Activated effector memory CD4-positive, alpha-beta T cell treated with anti-CD3 and anti-CD28 coated beads, Interleukin-2, amount 50 U/mL, for 16 hours (primary cell): ENCODE results near the gene FAM219A.
"Not testable (repeated sequence)": the region's sequence is repeated elsewhere in the genome, so short reads cannot be mapped to it uniquely, and the experiment has no call there.

Source experiments
- DNase-seq: peaks from one replicate; pipeline ENCODE4 v3.0.0-alpha.2; 2020

FAM219A gene

GRCh38 chr9:34440017-34440416, 18.4 kb downstream of the FAM219A start:
- no peak for DNase-seq

- not testable (repeated sequence) for DNase-seq
Observed at GRCh38 chr9:34438465-34438864, 19.9 kb downstream of the FAM219A start.

- not testable (repeated sequence) for DNase-seq
Observed at GRCh38 chr9:34437926-34438307, 20.5 kb downstream of the FAM219A start.

GRCh38 chr9:34437006-34437925, 21.1 kb downstream of the FAM219A start:
- peak; percentile 81 for DNase-seq

- DNase-seq = no peak
Observed at GRCh38 chr9:34431667-34432066, 26.7 kb downstream of the FAM219A start.

- DNase-seq = no peak
Observed at GRCh38 chr9:34430843-34431437, 27.4 kb downstream of the FAM219A start.

- no peak for DNase-seq
Observed at GRCh38 chr9:34428325-34428958, 29.9 kb downstream of the FAM219A start.

- DNase-seq = no peak
Observed at GRCh38 chr9:34426347-34427074, 31.9 kb downstream of the FAM219A start.

GRCh38 chr9:34419716-34420504, 38.5 kb downstream of the FAM219A start:
- DNase-seq = no peak

GRCh38 chr9:34417734-34418133, 40.6 kb downstream of the FAM219A start:
- DNase-seq = no peak

- no peak for DNase-seq
Observed at GRCh38 chr9:34413231-34413852, 45.0 kb downstream of the FAM219A start.

GRCh38 chr9:34412336-34412735, 46.0 kb downstream of the FAM219A start:
- no peak for DNase-seq

GRCh38 chr9:34409154-34409553, 49.2 kb downstream of the FAM219A start:
- no peak for DNase-seq

GRCh38 chr9:34408173-34408572, 50.2 kb downstream of the FAM219A start:
- no peak for DNase-seq

GRCh38 chr9:34406219-34406618, 52.2 kb downstream of the FAM219A start:
- no peak for DNase-seq

GRCh38 chr9:34405719-34406118, 52.7 kb downstream of the FAM219A start:
- no peak for DNase-seq

- peak; percentile 84 for DNase-seq
Observed at GRCh38 chr9:34403554-34404380, 54.6 kb downstream of the FAM219A start.

- no peak for DNase-seq
Observed at GRCh38 chr9:34400686-34401602, 57.4 kb downstream of the FAM219A start.

- no peak for DNase-seq
Observed at GRCh38 chr9:34400275-34400674, 58.1 kb downstream of the FAM219A start.

- DNase-seq = no peak
Observed at GRCh38 chr9:34399729-34400128, 58.6 kb downstream of the FAM219A start.
